C1 segment of cervical spinal cord (tissue), 14 donors: Measurements from ENCODE around the gene NGEF.

Source experiments
- DNase-seq, 14 donors: peaks; one replicate each; lab custom pipeline; 2025; lab: John Stamatoyannopoulos, UW

NGEF gene

DNA sequence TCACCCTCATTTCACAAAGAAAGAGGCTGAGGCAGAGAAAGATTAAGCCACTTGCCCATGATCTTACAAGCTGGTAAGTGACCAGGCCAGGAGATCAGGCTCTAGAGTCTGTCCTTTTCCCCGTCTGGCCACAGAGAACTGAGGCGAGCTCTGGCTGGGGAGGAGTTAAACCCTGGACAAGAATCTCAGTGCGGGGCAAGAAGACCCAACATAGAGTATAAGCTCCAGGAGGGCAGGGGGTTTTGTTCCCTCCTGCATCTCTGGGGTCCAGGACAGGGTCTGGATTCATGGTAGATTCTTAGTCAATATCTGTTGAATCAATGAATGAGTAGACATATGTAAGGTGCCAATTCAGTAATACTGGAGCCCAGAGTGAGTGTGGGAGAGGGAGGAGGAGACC lies 34.1 kb upstream of the NGEF start:
- no peak for DNase-seq

DNA sequence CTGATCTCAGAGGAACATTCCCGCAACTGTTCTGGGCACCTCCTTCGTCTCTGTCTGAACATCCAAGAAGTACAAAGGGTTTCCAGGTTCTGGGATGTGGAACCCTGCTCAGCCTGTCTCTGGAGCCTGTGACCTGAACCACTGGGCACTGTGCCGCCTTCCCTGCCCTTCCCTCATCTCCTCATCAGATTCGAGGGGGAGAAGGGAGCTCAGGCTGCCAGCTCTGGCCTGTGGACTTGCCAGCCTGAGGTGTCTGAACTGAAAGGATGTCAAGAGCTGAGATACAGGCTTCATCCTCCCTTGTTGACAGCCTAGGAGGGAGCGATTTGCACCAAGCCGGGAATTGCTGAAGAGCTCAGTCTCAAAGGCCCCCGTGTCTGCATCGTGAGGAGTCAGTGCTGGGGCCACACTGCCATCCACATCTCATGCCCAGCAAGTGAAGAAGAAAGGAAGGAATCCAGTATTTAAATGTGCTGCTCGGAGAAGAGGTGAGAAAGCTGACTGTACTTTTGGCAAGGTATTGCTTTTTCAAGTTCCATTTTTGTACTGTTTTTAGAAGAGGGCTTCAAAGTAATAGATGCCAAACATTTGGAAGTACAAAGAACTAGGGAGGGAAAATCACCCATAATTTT lies 32.0 kb upstream of the NGEF start:
- no peak for DNase-seq

DNA sequence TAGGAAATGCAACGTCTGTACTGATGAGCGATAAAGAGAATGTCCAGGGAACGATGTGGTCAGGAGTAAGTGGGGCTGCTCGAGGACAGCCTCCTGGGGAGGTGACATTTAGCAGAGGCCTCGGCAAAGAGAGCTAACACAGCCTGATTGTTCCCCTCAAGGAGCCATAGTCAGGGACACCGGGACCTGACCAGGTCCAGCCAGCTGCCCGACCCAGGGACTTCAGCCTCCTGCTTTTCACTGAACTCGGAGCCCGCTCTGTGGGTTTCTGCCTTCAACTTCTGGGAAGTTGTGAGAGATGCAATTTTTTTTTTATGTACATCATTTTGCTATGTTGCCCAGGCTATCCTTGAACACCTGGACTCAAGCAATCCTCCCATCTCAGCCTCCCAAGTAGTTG lies 29.5 kb upstream of the NGEF start:
- DNase-seq = no peak

DNA sequence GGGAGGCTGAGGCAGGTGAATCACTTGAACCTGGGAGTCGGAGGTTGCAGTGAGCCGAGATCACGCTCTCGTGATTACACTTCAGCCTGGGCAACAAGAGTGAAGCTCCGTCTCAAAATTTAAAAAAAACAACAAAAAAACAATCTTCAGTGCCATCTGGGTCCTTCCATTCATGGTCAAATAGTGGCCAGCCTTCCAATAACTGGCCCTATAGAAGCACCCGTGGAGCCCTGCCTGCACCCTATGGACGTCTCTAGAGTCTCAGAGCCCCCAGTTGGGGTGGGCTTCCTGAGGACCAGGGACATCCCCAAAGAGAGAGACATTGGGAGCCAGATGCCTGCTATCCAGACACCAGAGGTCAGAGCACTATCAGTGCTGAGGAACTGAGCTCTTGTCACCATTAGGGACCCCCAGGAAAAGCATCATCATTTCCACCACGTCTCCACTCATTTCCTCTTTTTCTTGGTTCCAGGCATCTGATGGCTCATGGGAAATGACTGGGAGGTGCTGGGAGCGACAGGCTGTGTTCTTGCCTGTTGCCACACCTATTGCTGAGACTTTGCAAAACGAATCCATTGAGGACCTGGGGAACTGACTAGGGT lies 28.8 kb upstream of the NGEF start:
- DNase-seq = no peak

DNA sequence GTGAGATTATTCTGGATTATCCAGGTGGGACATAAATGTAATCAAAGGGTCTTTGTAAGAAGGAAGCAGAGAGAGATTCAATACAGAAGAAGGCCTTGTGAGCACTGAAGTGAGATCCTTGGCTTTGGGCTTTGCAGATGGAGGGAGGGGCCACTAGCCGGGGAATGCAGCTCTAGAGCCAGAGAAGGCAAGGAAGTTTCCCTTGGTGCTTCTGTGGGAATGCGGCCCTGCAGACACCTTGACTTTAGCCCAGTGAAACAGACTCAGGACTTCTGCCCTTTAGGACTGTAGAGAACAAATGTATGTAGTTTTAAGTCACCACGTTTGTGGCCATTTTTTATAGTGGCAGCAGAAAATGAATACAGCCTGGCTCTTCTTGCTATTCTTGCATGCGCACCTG lies 27.5 kb upstream of the NGEF start:
- no peak for DNase-seq

DNA sequence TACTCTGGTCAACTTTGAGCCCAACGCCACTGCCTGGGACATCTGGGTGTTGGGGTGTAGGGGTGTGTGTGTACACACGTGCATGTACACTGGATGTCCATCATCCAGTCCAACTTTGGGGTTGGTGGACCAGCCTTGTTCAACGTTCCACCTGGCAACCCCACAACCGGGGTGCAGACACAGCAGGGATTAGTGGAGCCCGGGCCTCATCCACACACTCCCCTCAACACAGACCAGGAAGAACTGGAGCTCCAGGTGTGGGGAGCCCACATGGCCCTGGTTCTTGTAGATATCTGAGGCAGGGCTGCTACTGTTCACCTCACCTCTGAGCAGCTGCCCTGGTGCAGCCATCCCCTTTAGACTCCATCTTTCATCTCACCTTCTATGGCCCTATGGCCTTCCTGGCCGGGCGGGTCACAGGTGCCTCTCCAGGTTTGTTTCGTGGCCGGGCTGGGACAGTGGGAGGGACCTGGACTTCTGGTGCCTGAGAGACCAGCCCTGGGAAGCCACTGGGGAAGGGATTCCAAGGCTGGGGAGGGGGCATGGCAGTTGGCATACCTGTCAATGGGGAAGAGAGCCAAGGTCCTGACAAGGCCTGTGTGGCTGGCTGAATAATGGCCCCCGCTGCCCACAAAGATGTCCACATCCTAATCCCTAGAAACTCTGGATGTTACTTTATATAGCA lies 26.9 kb upstream of the NGEF start:
- no peak for DNase-seq

DNA sequence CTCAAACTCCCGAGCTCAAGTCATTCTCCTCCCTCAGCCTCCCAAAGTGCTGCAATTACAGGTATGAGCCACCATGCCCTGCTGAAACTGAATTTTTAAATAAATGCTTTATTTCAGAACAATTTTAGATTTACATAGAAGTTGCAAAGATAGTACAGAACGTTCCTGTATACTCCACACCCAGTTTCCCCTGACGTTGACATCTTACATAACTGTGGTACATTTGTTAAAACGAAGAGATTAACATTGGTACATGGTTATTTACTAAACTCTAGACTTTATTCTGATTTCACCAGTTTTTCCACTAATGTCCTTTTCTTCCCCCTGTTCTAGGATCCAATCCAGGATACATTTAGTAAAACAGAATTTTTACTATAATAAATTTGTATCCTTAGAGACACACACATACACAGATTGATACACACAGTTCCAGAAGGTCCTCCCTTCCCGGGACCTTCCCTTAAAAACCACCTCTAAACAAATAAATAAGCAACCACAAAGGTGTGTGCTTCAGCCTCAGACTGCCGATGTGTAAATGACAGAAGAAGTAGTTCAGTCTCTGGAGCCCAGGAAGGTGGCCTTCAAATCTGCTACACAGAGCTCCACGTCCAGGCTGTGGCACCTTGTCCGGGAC lies 26.3 kb upstream of the NGEF start:
- no peak for DNase-seq

DNA sequence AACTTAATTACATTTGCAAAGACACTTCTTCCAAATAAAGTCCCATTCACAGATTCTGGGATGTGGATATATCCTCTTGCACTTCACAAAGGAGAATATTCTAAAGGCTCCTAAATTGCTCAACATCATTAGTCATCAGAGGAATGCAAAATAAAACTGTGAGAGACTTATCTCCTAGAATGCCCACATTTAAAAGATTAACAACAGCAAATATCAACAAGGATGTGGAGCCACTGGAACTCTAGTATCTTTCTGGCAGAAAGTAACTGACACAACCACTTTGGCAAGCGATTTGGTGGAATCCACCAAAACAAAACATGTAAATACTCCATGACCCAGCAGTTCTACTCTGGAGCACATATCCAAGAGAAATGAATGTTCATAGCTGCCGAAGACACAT lies 24.0 kb upstream of the NGEF start:
- no peak for DNase-seq

DNA sequence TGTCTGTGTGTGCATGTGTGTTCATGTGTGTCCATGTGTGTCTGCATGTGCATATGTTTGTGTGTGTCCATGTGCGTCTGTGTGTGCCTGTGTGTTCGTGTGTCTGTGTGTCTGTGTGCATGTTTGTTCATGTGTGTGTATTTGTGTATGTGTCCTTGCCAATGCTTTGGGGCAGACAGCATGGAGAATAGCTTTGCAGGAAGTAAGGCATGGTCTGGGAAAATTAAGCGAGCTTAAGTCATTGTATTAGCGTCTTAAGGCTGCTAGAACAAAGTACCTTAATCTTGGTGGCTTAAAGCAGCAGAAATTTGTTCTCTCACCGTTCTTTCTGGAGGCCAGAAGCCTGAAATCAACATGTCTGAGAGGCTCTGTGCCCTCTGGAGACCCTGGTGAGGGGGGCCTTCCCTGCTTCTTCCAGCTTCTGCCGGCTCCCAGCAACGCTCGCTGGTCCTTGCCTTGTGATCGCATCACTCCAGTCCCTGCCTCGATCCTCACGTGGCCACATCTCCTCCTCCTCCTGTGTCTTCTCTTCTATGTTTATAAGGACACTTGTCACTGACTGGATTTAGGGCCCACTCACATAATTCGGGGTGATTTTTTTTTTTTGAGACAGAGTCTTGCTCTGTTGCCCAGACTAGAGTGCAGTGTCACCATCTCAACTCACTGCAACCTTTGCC lies 23.2 kb upstream of the NGEF start:
- DNase-seq = no peak

DNA sequence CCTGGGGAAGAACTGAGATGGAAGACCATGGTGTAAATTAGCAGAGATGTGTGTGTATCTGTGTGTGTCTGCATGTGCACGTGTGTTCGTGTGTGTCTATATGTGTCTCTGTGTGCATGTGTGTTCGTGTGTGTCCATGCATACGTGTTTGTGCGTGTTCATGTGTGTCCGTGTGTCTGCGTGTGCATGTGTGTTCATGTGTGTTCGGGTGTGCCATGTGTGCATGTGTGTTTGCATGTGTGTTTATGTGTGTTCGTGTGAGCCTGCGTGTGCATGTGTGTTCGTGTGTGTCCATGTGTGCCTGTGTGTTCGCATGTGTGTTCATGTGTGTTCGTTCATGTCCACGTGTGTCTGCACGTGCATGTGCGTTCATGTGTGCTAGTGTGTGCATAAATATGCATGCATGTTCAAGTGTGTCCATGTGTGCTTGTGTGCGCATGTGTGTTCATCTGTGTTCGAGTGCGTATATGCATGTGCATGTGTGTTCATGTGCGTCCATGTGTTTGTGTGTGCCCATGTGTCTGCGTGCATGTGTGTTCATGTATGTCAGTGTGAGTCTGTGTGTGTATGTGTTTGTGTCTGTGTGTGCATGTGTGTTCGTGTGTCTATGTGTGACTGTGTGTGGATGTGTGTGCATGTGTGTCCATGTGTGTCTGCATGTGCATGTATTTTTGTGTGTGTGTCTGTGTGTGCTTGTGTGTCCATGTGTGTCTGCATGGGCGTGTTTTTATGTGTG lies 22.5 kb upstream of the NGEF start:
- DNase-seq = no peak

DNA sequence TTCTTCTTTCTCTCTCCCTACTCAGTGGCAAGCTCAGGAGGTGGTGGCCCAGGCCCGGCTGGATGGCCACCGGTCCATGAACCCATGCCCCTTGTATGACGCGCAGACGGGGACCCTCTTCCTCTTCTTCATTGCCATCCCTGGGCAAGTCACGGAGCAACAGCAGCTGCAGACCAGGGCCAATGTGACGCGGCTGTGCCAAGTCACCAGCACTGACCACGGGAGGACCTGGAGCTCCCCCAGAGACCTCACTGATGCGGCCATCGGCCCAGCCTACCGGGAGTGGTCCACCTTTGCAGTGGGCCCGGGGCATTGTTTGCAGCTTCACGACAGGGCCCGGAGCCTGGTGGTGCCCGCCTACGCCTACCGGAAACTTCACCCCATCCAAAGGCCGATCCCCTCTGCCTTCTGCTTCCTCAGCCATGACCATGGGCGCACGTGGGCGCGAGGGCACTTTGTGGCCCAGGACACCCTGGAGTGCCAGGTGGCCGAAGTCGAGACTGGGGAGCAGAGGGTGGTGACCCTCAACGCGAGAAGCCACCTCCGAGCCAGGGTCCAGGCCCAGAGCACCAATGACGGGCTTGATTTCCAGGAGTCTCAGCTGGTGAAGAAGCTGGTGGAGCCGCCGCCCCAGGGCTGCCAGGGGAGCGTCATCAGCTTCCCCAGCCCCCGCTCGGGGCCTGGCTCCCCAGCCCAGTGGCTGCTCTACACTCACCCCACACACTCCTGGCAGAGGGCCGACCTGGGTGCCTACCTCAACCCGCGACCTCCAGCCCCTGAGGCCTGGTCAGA lies 21.2 kb upstream of the NGEF start:
- no peak for DNase-seq

DNA sequence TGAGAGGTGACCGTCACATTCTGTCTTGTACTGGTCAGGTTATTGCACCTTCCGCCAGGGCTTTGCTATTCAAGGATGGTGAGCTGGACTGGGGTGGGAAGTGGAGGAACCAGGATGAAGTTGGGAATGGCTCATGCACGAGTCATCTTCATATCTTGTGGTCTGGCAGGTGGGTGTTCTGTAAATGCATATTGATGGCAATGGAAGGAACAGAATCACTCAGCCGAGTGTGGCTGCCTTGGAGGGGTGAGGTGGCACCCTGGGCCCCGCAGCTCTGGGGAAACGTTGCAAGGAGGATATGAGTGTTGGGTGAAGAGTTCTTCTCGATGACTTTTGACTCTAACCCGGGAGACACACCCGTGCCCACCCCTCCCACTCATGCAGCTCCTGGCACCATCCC lies 20.6 kb upstream of the NGEF start:
- DNase-seq = no peak

DNA sequence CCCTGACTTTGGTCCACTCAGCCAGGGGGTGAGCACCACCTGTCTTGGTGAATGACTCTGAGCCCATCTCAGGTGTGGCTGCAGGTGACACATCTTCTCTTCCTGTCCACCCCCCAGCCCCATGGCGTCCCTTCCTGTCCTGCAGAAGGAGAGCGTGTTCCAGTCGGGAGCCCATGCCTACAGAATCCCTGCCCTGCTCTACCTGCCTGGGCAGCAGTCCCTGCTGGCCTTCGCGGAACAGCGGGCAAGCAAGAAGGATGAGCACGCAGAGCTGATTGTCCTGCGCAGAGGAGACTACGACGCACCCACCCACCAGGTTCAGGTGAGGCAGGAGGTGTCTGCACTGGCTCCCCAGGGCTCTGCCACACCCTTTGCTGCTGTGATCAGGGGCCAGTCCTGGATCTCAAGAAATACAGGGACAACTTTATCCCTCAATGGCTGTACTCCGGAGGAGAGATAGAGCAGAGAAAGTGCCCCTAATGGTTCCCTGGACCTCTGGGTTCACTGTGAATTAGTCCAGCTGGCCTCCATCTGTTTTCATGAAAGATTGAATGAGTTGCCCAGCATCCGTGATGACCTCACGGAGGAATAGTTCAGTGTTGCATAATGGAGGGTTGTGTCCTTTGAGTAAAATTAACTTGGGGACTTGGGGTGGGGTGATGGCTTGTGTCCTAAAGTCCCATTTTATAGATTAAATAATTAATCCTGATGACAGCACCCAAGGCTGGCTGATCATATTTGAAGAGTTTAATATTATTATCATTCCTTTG lies 19.7 kb upstream of the NGEF start, which contains the start of gene NEU2:
NEU2 (plus strand) TSS at position 122 of the 770 bp plus-strand sequence; CDS start at position 122, 0 bp downstream.
- DNase-seq = no peak

DNA sequence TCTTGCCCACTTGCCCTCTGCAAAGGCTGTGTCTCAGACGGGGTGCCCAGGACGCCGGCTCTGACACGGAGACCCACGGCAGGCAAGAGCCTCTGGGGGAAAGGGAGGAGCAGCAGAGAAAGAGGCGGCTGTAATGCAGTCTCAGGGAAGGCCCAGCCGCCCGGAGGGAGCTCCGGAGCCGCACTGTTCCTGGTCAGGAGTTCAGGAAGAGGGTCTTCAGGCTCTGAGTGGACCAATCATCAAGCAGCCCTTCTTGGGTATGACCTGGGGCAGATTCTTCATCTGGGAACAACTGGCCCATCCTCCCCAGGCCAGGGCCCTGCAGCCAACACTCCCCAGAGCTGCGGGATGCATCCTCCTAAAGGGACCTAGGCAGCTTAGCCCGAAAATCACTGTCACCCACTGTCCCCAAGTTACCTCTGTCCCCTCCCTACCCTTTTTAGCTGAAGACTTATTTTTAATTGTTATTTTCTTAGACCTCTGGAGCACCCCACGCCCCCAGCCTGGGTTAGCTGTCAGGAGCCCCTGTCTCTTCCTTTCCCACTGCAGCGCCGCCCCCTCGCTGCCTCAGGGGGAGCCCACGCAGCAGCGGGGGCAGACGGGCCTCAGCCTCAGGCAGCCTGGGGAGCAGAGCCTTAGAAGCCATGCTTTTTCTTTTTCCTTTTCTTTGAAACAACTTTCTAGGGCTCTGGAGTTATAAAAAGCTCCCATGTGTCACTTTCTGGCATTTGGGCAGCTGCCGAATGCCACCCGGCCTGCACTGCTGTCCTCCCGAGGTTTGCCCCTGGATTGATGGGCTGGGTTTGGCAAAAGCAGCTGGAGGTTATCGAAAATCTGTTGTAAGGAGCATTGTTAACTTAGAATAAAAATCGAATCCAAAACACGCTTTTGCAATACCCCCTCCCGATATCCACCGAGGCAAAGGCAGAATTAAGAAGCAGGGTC lies 18.8 kb upstream of the NGEF start:
- DNase-seq = no peak

DNA sequence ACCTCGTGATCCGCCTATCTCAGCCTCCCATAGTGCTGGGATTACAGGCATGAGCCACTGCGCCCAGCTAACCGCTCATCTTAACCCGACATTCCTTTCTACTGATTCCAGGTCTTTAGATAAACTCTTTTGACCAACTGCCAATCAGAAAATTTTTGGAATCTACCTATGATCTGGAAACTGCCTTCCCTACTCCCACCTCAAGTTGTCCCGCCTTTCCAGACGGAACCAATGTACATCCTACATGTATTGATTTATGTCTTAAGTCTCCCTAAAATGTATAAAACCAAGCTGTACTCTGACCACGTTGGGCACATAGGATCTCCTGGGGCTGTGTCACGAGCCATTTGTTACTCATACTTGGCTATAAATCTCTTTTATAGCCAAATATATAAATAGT lies 16.3 kb upstream of the NGEF start:
- DNase-seq = no peak

DNA sequence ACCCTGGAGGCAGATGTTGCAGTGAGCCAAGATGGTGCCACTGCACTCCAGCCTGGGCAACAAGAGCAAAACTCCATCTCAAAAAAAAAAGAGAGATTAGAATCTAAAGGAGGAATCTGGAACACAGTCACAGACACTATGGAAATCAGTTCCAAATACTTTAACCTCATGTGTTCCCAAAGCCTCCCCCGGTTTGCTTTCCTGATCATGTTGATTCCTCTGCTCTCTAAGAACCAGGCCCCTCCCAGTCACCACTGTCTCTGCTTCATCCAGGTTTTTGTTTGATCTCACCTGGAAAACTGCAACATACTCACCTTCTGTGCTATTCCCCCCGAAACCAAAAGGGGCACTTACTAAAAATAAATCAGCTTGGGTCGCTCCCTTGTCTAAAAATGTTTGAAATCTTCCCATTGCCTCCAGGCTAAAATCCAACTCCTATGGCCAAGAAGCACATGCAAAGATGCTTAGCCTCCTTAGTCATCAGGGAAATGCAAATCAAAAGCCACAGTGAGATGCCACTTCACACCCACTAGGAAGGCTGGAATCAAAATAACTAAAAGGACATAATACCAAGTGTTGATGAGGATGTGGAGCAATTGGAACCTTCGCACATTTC lies 13.2 kb upstream of the NGEF start:
- no peak for DNase-seq

DNA sequence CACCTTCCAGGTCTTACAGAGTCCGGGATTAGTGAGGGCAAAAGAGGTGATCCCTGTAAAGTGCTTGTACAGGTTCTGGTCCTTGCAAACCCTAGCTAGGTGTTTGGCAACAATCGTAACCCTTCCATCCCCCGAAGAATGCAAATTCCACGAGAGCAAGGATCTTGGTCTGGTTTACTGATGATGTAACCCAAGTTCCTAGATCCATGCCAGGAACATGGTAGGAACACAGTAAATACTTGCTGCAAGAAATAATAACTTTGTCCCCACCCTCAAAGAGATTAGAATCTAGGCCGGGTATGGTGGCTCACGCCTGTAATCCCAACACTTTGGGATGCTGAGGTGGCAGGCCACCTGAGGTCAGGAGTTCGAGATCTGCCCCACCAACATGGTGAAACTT lies 12.7 kb upstream of the NGEF start:
- DNase-seq = no peak

DNA sequence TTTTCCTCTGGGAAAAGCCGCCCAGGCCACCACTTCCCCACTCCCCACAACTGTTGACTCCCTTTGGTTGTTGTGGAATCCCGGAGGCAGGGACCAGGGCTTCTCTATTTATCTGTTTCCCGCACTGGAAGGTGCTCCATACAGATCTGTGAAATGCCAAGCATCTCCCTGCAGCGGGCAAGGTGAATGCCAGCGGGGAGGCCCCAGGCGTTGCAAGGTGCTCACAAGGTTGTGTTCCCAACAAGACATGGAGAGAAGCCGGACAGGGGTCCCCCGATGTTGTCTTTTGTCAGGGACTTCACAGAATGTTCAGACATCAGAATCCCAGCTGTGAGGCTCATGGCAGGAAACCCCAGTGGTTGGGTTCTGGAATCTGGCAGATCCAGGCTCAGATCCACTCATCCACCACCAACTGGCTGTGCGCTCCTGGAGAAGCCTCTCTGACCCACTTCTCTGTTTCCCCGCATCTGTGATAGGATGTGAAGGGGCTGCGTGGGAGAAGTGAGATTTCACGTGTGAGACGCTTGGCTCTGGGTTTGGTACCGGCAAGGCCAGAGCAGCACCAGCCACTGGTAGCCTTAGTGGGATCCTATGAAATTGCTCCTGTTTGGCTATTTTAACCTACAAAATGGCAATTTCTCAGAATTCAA lies 10.8 kb upstream of the NGEF start:
- no peak for DNase-seq
